Dendritic cell treated with granulocyte-macrophage colony-stimulating factor and Interleukin-4, amounts not matched to agents 40 ng/mL and 50 ng/mL, for 4 days (primary cell): ENCODE results near the gene SYTL4.
"Not testable (repeated sequence)": the region's sequence is repeated elsewhere in the genome, so short reads cannot be mapped to it uniquely, and the experiment has no call there.

Experiments
- H3K27ac Mint-ChIP-seq: one replicate; pipeline ENCODE4 v1.8.0; 2022; ENCODE audit warnings: mild to moderate bottlenecking, mixed read lengths
- H3K27me3 Mint-ChIP-seq: one replicate; pipeline ENCODE4 v1.8.0; 2022; ENCODE audit warnings: mild to moderate bottlenecking, mixed read lengths
- H3K36me3 Mint-ChIP-seq: one replicate; pipeline ENCODE4 v1.8.0; 2022; ENCODE audit warnings: low read depth, mixed read lengths
- H3K4me1 Mint-ChIP-seq: one replicate; pipeline ENCODE4 v1.8.0; 2022; ENCODE audit warnings: low read depth, mixed read lengths
- H3K4me3 Mint-ChIP-seq: one replicate; pipeline ENCODE4 v1.8.0; 2022; ENCODE audit warnings: mild to moderate bottlenecking, moderate library complexity, mixed read lengths
- H3K9me3 Mint-ChIP-seq: one replicate; pipeline ENCODE4 v1.8.0; 2022; ENCODE audit warnings: mixed read lengths
- intact Hi-C: fragments of 100-400 bp; cut with micrococcal nuclease; formaldehyde crosslinking; loops from one replicate; pipeline ENCODE4 v1.15.0; 2022

SYTL4 gene

DNA sequence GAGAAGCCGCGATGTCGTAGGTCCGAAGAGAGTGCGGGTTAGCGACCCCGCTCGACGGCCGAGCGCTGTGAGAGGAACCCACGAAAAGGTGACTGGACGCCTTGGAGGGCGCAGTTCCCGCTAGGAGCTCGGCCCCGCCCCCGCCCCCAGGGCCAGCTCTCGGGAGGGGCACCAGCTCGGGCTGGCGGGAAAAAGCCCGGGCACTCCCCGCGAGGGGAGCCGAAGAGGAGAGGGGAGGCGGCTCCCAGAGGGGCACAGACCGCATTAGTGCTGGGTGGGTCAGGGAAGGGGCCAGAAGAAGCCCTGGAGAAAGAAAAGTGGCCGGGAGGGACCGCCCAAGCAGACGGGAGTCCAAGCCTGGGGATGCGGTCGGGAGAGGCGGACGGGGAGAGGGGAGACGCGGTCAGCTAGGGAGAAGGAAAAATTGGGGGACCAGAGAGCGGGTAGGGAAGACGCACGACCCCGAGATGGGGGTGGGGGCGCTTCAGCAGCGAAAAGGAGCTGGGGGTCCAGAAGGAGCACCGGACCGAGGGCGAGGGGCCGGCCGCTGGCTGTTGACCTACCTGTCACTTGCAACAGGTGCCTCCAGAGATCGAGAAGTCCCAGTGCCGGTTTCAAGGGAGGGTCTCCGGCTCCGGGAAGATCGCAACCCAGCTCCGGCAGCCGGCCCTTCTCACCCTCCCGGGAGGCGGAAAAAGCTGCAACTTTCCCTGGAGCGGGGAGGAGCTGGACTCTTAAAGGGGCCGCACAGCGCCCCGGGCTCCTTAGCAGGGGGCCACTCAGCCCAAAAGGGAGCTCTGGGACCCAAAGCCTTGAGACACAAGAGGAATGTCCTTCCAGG lies at the start of gene SYTL4:
TSS of gene SYTL4 (minus strand) at position 681 of the 841 bp plus-strand sequence. CDS start 30,084 bp downstream, outside the sequence.
- intact Hi-C loops = no loop called here
- Mint-ChIP-seq H3K9me3 (no peaks in the 10 kb centered on the region), H3K27me3 (peaks cover 49% of the 10 kb centered on the region), H3K4me3 (peak within 1 kb of the TSS; percentile 68), H3K27ac (no peak within 1 kb of the TSS), H3K36me3 (no peaks in the 10 kb centered on the region), H3K4me1 (no peaks in the 10 kb centered on the region)

DNA sequence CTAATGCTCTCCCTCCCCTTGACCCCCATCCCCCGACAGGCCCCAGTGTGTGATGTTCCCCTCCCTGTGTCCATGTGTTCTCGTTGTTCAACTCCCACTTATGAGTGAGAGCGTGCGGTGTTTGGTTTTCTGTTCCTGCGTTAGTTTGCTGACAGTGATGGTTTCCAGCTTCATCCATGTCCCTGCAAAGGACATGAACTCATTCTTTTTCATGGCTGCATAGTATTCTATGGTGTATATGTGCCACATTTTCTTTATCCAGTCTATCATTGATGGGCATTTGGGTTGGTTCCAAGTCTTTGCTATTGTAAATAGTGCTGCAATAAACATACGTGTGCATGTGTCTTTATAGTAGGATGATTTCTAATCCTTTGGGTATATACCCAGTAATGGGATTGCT lies 37.5 kb upstream of the SYTL4 start:
- H3K36me3 Mint-ChIP-seq, H3K27me3 Mint-ChIP-seq, H3K9me3 Mint-ChIP-seq, H3K4me3 Mint-ChIP-seq, H3K27ac Mint-ChIP-seq, H3K4me1 Mint-ChIP-seq: not testable (repeated sequence)
- intact Hi-C loops = loop anchor here (2.0 to 5.0 kb wide), 2 partner anchors 97 to 257 kb away; no protein-coding TSS in a partner anchor

DNA sequence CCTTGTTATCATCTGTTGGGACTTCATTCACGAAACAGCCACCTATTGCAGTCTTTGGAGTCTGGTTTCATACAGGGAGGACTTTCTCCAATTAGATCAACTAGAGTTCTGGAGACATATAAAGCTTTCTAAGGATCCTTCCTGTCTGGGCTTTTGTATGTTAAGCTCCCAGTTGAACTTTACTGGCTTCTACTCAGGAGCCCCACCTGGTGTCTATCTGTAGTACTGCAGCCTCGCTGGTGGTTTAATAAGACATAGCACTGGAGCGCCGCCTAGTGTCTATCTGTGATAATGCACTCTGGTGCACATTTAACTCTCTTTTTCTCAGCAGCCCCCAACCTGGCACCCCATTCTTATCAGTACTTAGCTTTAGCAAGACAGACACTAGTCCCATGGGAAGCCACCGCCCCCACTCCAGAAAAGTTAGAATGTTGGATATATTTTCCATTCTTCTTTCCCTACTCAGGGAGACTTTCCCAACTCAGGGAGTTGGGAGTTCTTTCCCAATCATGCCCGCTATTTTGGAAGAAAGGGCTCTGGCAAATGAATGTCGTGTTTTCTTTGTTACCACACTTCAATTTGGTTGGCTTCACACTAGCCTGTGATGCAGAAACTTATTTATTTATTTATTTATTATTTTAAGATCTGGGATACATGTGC lies 36.9 kb upstream of the SYTL4 start:
- Mint-ChIP-seq H3K36me3 (no peaks in the 10 kb centered on the region), H3K9me3 (no peaks in the 10 kb centered on the region), H3K4me3 (no peak overlapping the region), H3K4me1 (peaks cover 8% of the 10 kb centered on the region), H3K27ac (no peak overlapping the region), H3K27me3 (peaks cover 6% of the 10 kb centered on the region)
- intact Hi-C loops = loop anchor here (1.0 to 5.0 kb wide), 3 partner anchors 84 to 256 kb away; no protein-coding TSS in a partner anchor

DNA sequence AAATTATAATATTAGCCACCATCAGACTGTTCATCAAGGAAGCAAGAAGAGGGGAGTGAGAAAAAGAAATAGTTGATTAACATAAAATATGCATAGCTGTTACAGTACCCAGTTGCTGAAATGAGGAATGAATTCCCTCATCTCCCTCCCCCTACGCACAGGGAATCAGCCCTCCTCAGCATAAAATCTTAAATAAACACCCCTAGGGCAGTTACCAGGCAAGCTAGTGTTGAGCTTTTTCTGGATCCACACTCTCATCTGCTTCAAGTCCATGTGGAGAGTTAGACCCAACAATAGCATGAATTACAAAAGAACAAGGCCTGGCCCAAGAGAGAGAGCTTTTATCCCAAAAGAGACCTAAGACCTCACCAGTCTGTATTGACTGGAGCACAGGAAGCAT lies 19.0 kb upstream of the SYTL4 start:
- Mint-ChIP-seq H3K4me3 (no peak overlapping the region), H3K27me3 (no peaks in the 10 kb centered on the region), H3K36me3 (no peaks in the 10 kb centered on the region), H3K9me3 (no peaks in the 10 kb centered on the region), H3K27ac (no peak overlapping the region), H3K4me1 (no peaks in the 10 kb centered on the region)
- intact Hi-C loops = no loop called here

DNA sequence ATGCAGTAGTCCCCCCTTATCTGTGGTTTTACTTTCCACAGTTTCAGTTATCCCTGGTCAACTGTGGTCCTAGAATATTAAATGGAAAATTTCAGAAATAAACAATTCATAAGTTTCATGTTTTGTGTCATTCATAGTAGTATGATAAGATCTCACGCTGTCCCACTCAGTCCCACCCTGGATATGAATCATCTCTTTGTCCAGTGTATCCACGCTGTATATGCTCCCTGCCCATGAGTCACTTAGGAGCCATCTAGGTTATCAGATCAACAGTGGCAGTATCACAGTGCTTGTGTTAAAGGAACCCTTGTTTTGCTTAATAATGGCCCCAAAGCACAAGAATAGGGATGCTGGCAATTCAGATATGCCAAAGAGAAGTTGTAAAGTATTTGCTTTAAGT lies 16.2 kb upstream of the SYTL4 start:
- no peaks in the 10 kb centered on the region for H3K36me3 Mint-ChIP-seq
- H3K9me3 Mint-ChIP-seq = no peaks in the 10 kb centered on the region
- H3K4me3 Mint-ChIP-seq = no peak overlapping the region
- no peaks in the 10 kb centered on the region for H3K4me1 Mint-ChIP-seq
- H3K27me3 Mint-ChIP-seq = peaks cover 2% of the 10 kb centered on the region
- no peak overlapping the region for H3K27ac Mint-ChIP-seq
- intact Hi-C loops = no loop called here

- Mint-ChIP-seq H3K27me3 (peaks cover 2% of the 10 kb centered on the region), H3K4me1 (no peaks in the 10 kb centered on the region), H3K36me3 (no peaks in the 10 kb centered on the region), H3K9me3 (no peaks in the 10 kb centered on the region), H3K27ac (no peak overlapping the region), H3K4me3 (no peak overlapping the region)
- intact Hi-C loops = no loop called here
These were observed 15.8 kb upstream of the SYTL4 start for GRCh38 chrX:100747703-100748102.

DNA sequence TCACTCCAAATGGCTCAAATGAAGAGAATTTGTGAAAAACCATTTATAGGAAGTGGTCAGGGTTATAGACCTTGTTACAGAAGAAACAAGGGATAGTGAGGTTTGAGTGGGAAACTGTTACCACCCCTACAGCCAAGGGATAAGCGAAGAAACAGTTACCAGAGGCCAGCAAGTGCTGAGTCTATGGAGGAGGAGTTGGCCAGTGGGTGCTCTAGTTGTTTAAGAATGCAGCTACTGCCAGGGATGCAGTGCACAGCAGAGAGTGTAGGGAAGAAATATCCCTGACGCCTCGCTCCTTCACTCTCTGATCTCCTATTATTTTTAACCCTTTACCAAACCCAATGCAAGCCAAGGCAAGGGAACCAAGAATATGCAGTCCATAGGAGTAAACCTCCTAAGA lies 15.2 kb upstream of the SYTL4 start:
- H3K27ac Mint-ChIP-seq = no peak overlapping the region
- peaks cover 2% of the 10 kb centered on the region for H3K27me3 Mint-ChIP-seq
- intact Hi-C loops = no loop called here
- H3K4me3 Mint-ChIP-seq = no peak overlapping the region
- no peaks in the 10 kb centered on the region for H3K9me3 Mint-ChIP-seq
- H3K4me1 Mint-ChIP-seq = no peaks in the 10 kb centered on the region
- no peaks in the 10 kb centered on the region for H3K36me3 Mint-ChIP-seq

DNA sequence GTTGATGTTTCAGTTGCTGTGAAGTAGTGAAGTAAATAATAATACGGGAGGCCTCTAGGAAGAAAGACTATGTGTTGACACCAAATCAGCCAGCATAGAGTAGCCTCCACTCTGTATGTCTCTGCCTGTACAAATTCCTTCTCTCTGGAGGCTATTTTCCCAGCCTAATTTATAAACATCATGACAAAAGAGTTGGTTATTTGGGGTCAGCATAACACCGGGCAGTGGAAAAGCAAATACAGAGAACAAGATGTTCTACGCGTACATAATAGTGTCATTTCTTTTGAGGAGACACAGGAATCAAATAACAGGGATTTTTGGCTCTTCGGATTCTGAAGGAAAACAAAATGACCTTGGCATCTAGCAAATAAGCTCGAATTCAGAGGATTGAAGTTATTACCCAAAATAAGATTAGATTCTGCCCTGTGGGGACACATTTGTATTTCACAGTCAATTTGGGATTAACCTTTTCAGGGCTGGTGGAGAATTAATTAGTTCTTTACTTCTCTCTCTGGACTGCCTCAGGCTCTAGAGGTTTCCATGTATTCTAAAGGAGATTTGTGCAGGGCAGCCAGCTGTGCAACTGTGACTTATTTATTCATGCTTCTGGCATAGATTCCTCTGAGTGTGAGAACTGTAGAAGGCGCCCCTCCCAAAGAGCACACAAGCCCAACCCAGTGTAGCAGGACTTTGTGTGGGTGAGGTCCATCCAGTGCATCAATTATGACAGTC lies 14.1 kb upstream of the SYTL4 start:
- no peaks in the 10 kb centered on the region for H3K9me3 Mint-ChIP-seq
- no peak overlapping the region for H3K27ac Mint-ChIP-seq
- H3K36me3 Mint-ChIP-seq = no peaks in the 10 kb centered on the region
- no peaks in the 10 kb centered on the region for H3K4me1 Mint-ChIP-seq
- no peak overlapping the region for H3K4me3 Mint-ChIP-seq
- intact Hi-C loops = no loop called here
- peaks cover 2% of the 10 kb centered on the region for H3K27me3 Mint-ChIP-seq

- intact Hi-C loops = no loop called here
- H3K36me3 Mint-ChIP-seq = no peaks in the 10 kb centered on the region
- peaks cover 2% of the 10 kb centered on the region for H3K27me3 Mint-ChIP-seq
- no peak overlapping the region for H3K27ac Mint-ChIP-seq
- H3K4me3 Mint-ChIP-seq = no peak overlapping the region
- H3K4me1 Mint-ChIP-seq = no peaks in the 10 kb centered on the region
- H3K9me3 Mint-ChIP-seq = no peaks in the 10 kb centered on the region
These were observed 13.3 kb upstream of the SYTL4 start for GRCh38 chrX:100745205-100745604.

DNA sequence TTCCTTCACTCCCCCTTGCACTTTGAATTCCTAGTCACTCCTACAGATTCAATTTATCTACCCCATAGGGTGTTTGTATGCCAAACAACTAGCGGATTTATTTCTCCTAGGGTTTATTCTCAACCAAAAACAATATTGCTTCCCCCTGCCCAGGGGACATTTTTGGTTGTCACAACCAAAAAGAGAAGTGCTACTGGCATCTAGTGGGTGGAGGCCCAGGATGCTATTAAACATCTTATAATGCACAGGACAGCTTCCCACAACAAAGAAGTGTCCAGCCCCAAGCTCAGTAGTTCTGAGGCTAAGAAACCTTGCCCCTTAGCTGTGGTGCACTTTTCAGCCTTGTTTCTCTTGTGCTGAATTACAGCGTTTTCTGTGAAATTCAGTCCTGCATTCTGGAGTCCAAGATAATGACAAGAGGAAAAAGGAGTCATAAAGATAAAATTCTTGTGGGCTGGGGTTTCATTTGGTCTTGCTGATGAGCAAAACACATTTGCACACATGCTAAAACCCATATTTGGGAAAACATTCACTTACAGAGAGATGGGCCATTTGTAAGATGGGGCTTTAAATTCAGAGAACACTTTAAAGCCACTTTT lies 11.2 kb upstream of the SYTL4 start:
- no peak overlapping the region for H3K4me3 Mint-ChIP-seq
- H3K36me3 Mint-ChIP-seq = no peaks in the 10 kb centered on the region
- H3K27me3 Mint-ChIP-seq = peaks cover 2% of the 10 kb centered on the region
- intact Hi-C loops = no loop called here
- no peak overlapping the region for H3K27ac Mint-ChIP-seq
- no peaks in the 10 kb centered on the region for H3K9me3 Mint-ChIP-seq
- H3K4me1 Mint-ChIP-seq = no peaks in the 10 kb centered on the region

DNA sequence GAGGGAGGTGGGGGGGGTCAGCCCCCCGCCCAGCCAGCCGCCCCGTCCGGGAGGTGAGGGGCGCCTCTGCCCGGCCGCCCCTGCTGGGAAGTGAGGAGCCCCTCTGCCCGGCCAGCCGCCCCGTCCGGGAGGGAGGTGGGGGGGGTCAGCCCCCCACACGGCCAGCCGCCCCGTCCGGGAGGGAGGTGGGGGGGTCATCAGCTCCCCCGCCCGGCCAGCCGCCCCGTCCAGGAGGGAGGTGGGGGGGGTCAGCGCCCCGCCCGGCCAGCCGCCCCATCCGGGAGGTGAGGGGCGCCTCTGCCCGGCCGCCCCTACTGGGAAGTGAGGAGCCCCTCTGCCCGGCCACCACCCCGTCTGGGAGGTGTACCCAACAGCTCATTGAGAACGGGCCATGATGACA lies 7.9 kb downstream of the SYTL4 start:
- H3K4me1 Mint-ChIP-seq, H3K9me3 Mint-ChIP-seq, H3K27me3 Mint-ChIP-seq, H3K36me3 Mint-ChIP-seq, H3K27ac Mint-ChIP-seq, H3K4me3 Mint-ChIP-seq, intact Hi-C loops: not testable (repeated sequence)

DNA sequence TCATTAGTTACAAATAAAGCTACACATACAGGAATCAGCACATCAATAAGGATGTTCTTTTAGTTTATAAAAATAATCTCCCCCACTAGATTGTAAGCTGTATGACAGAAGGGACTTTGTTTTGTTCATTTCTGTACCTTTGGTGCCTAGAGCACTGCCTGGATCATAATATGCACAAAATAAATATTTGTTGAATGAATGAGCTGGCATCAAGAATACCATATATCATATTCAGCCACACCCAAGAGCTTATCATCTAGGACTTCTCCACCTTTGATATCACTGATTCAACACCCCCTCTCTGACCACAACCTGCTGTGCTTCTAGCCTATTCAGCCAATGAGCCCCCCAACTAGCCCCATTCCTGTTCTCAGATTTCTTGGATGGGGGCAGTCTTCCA lies 10.6 kb downstream of the SYTL4 start:
- intact Hi-C loops = no loop called here
- no peaks in the 10 kb centered on the region for H3K27me3 Mint-ChIP-seq
- H3K9me3 Mint-ChIP-seq = no peaks in the 10 kb centered on the region
- H3K36me3 Mint-ChIP-seq = no peaks in the 10 kb centered on the region
- no peaks in the 10 kb centered on the region for H3K4me1 Mint-ChIP-seq
- H3K4me3 Mint-ChIP-seq = no peak overlapping the region
- H3K27ac Mint-ChIP-seq = no peak overlapping the region

- H3K27ac Mint-ChIP-seq = no peak overlapping the region
- H3K27me3 Mint-ChIP-seq = no peaks in the 10 kb centered on the region
- no peaks in the 10 kb centered on the region for H3K36me3 Mint-ChIP-seq
- H3K9me3 Mint-ChIP-seq = no peaks in the 10 kb centered on the region
- H3K4me3 Mint-ChIP-seq = no peak overlapping the region
- intact Hi-C loops = no loop called here
- no peaks in the 10 kb centered on the region for H3K4me1 Mint-ChIP-seq
These were observed 11.6 kb downstream of the SYTL4 start for GRCh38 chrX:100720301-100720700.

DNA sequence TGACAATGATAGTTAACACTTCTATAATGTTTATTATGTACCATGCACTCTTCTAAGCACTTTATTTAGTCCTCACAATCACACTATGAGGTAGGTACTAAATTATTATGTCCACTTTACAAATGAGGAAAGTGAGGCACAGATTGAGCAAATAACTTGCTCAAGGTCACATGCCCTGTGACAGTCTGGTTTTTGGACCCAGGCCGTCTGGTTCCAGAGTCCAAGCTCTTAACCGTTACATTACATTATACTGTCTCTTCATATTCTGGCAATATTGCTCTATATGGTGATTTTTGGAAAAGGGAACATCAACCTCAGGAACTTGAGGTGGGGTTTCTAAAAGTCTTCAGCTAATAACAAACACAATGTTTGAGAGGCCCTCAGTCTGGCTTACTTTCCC lies 12.8 kb downstream of the SYTL4 start:
- Mint-ChIP-seq H3K4me1 (no peaks in the 10 kb centered on the region), H3K27me3 (no peaks in the 10 kb centered on the region), H3K27ac (no peak overlapping the region), H3K9me3 (no peaks in the 10 kb centered on the region), H3K36me3 (no peaks in the 10 kb centered on the region), H3K4me3 (no peak overlapping the region)
- intact Hi-C loops = no loop called here
